Activated CD4-positive, alpha-beta T cell treated with anti-CD3 and anti-CD28 coated beads for 24 hours (primary cell): ENCODE data around the gene CLOCK.

Source experiments
- DNase-seq, 2 donors: peaks; one replicate each; pipeline ENCODE4 v3.0.0-alpha.2; 2020; ENCODE audit warnings: low read depth in 2 of 2

CLOCK gene

DNA sequence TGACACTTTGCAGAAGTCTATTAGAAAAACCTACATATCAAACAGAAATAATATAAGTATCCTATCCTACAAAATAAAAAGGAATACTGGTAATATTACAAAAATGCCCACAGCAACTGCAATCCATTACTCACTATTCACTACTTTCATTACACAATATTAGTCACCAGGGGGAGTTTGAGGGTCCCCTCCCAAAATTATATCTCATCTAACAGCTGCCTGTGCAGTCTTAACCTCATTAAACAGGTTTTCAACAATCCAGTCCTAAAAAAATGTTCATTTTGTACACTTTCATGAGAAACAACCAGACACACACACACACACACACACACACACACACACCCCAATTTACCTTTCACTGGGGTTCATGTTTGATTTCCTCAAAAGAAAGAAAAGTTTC, 2.9 kb downstream of the CLOCK start:
- no peak for DNase-seq

DNA sequence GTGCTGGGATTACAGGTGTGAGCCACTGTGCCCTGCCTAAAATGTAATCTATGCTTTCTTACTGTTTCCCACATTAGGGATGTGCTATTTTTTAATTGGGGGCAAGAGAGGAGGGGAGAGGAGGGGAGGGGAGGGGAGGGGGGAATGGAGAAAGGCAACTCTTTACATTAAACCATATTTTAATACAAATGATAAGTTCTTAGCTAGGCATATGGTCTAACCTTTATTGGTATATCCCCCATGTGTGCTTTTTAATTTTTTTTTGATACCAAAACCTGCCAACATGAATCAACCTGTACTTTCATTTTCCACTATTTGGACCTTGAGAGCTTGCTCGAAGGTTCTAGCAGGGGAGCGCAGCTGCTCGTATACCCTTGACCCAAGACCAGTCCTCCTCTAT, 6.4 kb downstream of the CLOCK start:
- no peak for DNase-seq

DNA sequence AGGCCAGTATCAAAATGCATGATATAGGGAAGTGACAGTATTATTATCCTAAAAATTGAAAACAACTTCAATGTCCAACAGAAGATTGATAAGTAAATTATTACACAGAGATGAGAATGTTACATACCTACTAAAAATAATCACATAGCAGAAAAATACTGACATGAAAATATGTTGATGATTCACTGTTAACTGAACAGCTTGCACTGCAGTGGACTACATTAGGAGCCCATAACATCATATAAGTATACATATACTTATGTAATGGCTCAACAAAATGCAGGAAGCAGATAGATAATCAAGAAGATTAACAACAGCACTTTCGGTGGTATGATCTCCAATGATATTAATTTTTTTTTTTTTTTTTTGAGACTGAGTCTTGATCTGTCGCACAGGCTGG, 7.1 kb downstream of the CLOCK start:
- DNase-seq, result no peak

DNA sequence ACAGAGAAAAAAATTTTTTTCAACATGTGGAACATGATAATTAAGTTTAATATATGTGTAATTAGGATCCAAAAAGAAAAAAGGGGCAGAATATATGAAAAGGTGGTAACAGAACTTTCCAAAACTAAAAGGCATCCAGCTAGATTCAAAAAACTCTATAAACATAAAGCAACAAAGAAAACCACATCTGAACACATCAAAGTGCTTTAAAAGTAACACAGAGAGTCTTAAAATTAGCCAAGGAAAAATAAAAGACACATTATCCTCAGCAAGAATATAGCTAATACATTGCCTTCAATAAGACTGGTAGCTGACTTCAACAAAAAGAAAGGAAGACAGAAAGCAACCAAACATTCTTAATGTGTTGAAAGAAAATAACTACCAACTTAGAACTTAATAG, 8.2 kb downstream of the CLOCK start:
- no peak for DNase-seq

DNA sequence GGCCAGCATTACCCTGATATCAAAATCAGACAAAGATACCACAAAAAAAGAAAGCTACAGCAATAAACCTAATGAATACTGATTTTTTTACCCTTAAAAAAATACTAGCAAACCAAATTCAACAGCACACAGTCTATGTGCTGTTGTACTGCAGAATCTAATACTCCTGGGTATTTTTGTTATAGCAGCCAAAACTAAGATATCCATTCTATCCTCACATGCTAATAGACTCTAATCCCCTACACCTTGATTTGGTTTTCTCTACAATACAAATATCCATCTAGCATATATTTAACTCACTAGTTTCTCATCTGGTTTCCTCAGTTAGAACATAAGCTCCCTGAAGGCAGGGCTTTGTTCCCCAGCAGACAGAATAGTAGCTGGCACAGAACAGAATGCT, 12.4 kb downstream of the CLOCK start:
- no peak for DNase-seq

DNA sequence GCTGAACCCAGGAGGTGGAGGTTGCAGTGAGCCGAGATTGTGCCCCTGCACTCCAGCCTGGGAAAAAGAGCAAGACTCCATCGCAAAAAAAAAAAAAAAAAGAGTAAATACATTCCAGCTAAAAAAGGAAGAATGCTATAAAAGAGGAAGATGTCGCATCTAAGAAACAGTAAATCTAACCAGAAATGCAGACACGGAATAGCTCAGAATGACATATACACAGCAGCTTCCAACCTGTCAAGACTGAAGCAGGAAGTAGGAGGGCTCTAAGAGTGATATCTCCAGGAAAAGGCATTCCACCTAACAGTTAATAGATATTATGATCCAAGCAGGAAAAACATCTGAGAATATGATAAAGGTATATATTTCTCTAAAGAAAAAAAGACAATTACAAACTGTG, 16.0 kb downstream of the CLOCK start:
- no peak for DNase-seq

DNA sequence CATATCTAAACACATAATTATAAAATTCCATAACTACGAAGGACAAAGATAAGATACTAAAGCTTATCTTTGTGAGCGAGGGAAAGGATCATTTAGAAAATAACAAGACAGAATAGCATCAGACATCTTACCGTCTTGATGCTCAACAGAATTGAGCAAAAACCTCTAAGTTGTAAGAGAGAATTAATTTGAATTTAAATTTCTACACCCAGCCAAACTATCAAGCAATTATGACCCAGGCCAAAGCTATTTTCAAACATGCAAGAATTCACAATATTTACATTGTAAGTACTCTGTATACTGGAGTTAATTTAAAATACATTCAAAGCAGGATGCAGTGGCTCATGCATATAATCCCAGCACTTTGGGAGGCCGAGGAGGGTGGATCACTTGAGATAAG, 16.5 kb downstream of the CLOCK start:
- DNase-seq, result no peak

DNA sequence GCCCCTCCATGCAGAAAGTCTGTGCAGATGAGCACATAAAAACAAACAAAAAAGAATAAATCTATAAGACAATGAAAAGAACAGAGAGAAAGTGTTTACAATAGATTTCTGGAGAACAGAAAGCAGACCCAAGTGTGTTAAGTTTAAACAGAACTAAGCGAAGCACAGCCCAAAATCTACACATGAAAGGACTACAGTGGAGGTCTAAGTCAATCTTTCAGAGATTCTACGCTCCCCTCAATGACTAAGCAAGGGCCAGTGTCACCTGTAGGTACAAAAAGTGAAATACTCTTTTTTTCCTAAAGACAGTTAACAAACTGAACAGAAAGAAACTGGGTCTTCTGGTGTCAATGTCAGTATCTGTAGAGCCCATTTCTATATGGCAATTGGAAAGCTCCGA, 18.2 kb downstream of the CLOCK start:
- DNase-seq, result no peak

DNA sequence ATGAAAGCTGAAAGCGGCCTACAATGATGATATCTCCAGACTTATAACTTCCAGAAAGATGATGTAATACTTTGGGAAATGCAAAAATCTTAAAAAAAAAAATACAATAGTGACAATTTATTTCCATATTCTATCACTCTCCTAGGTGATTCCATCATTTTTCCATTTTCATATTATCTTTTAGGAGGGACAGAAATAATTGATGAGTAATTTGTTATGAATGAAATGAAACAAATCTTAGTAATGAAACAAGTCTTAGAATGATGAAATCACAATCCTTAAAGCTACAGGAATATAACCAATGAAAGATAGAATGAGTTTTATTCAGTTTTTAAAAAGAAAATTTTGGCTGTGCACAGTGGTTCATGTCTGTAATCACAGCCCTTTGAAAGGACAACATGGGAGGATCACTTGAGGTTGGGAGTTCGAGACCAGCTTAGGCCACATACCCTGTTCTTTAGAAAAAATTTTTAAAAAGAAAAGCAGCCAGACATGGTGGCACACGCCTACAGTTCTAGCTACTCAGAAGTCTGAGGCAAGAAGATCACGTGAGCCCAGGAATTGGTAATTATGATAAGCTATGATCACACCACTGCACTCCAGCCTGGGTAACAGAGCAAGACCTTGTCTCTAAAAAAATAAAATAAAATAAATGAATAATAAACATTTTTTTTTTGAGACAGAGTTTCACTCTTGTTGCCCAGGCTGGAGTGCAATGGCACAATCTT, 21.7 kb downstream of the CLOCK start:
- no peak for DNase-seq

DNA sequence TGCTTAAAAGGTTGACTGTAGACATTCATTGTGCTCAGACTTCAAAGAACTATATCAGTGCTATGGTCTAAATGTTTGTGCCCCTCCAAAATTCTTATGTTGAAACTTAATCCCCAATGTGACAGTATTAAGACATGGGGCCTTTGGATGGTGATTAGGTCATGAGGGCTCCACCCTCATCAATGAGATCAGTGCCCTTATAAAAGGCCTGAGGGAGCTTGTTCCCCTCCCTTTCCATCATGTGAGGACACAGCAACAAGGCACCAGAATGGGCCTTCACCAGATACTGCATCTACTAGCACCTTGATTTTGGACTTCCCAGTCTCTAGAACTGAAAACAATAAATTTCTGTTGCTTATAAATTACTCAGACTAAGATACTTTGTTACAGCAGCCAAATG, 28.3 kb downstream of the CLOCK start:
- no peak for DNase-seq

DNA sequence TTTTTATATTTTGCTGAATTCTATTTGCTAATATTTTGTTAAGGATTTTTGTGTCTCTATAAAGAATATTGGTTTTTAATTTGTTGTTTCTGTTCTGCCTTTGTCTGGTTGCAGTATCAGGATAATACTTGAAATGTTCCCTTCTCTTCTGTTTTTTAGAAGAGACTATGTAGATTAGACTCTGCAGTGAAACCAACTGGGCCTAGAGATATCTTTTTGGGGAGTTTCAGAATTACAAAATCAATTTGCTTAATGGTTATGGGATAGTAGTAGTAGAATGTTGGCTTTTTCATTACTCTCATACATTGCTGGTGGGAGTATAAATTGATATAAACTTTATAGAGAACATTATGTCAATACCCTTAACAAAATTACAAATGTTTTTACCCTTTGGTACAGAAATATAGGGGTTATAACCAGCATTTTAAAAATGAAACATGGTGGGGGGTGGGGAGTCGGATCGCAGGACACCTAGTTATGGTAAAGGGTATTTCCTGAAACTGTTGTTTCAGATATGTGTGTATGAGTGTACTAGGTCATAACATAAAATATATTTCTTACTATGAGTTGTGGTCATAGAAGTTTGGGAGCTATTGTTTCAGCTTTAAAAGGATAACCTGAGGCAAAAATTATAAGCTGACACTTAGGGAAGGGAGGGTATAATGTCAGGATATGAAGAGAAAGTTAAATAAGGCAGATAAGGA, 29.0 kb downstream of the CLOCK start:
- DNase-seq, result no peak

DNA sequence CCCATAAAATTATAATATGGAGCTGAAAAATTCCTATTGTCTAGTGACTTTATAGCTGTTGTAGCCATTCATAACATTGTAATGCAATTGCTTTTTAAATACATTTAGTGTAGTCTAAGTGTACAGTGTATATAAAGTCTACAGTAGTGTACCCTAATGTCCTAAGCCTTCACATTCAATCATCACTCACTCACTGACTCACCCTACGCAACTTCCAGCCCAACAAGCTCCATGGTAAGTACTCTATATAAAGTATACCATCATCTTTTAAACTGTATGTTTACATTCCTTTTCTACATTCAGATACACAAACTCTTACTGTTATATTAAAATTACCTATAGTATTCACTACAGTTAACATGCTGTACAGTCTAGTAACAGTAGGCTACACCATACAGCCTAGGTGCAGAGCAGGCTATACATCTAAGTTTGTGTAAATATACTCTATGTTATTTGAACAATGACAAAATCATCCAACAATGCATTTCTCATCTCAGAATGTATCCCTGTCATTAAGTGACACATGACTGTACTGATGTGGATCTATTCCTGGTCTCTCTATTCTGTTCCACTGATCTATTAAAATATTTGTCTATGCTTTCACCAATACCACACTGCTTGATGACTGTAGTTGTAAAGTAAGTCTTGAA, 33.7 kb downstream of the CLOCK start:
- no peak for DNase-seq

DNA sequence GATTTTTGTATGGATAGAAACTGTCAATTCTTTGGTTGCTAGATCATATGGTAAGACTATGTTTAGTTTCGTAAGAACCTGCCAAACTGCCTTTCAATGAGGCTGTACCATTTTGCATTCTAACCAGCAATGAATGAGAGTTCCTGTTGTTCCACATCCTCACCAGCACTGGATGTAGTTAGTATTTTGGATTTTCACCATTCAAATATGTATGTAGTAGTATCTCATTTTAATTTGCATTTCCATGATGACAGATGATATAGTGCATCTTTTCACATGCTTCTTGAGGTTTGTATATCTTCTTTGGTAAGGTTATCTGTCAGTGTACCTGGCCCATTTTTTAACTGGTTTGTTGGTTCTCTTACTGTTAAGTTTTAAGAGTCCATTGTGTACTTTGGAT, 34.6 kb downstream of the CLOCK start:
- DNase-seq, result no peak

DNA sequence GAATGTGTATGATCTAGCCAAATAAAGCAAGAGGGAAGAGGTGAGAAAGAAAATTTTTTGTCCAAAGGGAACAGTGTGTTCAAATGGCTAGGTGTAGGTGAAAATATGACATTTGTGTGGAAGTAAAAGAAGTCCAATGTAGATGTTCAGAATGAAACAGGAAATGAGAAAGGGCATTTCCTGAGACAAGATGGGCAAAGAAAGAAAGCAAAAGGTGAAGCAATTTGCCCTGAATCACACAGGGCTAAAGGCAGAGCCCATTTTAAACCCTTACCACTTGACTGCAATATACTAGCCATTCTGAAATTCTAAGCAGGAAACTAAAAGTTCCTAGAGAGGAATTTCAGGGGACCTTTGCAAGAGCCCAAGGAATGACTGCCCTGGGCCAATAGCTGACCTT, 36.0 kb downstream of the CLOCK start:
- no peak for DNase-seq

DNA sequence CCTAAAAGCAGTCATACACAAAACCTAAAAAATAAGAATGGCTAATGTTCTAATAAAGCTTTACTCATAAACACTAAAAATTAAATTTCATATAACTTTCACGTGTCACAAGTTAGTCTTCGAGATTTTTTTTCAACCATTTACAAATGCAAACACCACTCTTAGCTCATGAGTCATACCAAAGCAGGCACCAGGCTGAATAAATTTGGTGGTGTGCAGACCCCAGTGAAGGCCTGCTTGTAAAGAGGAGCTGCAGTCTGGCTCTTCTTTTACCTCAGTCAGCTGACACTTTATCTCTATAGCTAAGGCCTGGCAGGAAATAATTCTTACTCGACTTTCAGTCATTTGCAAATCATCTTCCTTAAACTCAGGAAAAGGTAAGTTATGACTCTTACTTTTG, 37.4 kb downstream of the CLOCK start:
- no peak for DNase-seq

DNA sequence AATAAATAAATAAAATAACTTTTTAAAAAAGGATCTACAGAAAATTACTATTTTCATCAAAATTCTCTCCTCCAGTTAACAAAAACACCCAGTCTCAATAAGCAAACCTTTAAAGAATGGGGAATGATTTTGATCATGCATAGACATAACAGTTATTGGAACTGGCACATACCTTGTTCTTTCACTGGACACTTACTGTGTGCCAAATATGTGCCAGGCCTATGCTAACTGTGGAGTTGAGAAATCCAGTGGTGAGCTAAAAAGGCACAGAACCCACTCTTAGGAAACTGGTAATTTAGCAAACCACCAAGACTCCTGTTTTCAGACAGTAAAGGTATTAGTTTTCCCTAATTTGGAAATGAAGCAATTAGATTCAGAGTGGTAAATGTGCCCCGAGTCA, 39.1 kb downstream of the CLOCK start:
- DNase-seq, result no peak

DNA sequence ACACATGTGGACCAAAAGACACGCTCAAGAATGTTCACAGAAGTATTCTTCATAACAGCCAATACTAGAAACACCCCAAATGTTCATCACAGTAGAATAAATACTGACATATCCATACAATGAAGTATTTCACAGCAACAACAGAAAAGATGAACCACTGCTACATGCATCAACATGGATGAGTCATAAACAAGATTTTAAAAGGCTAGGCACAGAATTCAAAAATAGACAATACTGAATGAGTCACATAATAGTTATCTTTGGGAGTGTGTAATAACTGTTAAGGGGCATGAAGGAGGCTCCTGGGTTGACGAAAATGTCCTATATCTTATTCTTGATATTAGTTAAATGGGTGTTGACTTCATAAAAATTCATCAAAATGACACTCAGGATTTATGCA, 43.5 kb downstream of the CLOCK start:
- DNase-seq, result no peak

DNA sequence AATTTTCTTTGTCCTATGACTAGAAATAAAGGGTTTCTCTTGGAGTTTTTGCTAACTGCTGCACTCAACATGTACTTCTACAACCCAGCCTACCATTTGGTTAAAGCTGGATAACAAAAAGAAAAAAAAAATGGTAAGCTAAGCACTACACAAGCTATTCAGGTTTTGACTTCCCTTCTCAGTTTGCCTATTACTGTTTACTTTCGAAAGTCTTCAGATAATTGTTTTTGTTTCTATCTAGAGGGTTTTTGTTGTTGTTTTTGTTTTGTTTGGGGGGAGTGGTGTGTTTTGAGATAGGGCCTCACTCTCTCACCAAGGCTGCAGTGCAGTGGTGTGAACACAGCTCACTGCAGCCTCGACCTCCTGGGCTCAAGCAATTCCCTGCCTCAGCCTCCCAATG, 46.6 kb downstream of the CLOCK start:
- DNase-seq, result no peak

DNA sequence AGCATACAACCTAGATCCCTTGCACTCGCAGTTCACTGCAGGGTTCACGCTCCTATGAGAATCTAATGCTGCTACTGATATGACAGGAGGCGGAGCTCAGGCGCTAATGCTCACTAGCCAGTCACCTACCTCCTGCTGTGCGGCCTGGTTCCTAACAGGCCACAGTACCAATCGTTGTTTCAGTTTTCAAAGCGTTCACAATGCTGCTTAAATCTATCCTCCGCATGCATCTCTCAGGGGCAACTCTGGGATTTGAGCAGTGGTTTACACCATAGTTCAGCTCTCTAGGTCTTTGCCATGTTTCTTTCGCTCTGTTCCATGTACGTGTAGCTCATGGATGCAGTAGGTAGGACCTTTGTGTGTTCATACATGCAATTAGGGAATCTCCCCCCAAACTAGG, 47.2 kb downstream of the CLOCK start:
- no peak for DNase-seq

DNA sequence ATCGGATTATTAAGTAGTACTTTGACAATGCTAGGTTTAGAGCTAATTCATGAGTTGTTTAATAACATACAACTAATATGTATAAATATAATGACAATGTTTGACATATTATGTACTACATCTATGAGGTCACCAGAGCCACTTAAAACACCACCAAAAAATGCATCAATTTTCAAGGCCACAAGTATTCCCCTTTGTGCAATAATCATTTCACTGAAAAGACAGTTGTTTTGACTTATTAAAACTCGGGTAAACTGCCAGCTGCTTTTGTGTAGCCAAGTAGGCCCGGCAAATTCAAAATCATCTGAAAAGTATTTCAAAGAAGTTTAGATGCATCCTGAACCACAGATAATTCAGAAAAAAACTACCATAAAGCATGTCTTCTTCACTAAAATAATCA, 48.7 kb downstream of the CLOCK start:
- no peak for DNase-seq

DNA sequence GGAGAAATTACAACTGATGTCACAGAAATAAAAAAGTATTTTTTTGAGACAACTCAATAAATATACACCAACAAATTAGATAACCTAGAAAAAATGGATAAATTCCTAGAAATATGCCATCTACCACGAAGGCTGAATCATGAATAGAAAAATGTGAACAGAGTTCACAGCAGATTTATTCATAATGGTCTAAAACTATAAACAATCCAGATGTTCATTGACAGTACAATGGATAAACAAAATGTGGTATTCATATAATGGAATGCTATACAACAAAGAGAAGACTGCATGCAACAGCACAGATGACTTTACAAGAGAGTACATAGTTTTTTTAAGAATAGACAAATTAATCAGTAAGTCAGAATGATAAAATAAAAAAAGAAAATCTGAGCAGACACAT, 55.2 kb downstream of the CLOCK start:
- DNase-seq, result no peak

DNA sequence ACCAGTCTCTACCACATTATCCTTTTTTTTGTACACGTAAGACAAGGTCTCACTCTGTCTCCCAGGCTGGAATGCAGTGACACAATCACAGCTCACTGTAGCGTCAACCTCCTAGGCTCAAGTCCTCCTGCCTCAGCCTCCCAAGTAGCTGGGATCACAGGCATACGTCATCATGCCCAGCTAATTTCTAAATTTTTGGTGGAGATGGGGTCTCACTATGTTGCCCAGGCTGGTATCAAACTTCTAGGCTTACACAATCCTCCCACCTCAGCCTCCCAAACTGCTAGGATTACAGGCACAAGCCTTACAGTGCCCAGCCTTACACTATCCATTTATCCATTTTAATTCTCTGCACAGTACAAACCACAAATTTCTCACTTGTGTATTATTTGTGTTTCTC, 58.0 kb downstream of the CLOCK start:
- no peak for DNase-seq

DNA sequence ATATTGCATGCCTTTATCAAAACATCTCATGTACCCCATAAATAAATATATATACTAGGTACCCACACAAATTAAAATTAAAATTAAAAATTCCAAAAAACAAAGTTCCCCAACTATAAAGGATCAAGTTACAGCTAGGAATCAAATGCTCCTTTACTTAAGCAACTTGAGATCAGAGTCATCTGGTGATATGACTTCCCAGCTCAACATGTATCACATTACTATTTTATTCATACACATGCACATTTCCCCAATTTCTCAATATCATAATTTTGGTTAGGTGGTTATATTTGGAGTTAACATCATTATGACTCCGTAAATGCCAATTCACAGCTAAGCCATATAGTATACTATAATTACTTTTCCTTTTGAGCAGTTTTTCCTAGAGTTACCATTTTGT, 60.9 kb downstream of the CLOCK start:
- no peak for DNase-seq
